A549 treated with Hydrocortisone at 1 μM for 4 hours (cell line): Measurements from ENCODE around the gene KCNJ2. TPM values are rescaled to one million over a fixed set of nuclear protein-coding genes. Genes with fewer than 3 reads are reported as not detected.

ENCODE experiments used
- total RNA-seq: library from RNA; stranded (reverse); fragments of 200-300 nt; extraction: Qiagen RNA extraction; gene quantifications from 5 replicates; pipeline ENCODE4 v1.2.3, GENCODE V29; 2022

The KCNJ2 gene
- 0.05 to 0.09 TPM (median 0.06 TPM) in 5 replicates for total RNA-seq

GRCh38 chr17:70168977-70169708 is at the start of gene KCNJ2:
TSS of gene KCNJ2 (plus strand) at chr17:70169532. CDS start at chr17:70175040, 5,508 bp downstream.

Other genes starting within 250 kb of the KCNJ2 start
- 0.15 to 0.56 TPM (median 0.24 TPM) in 5 replicates for gene KCNJ16, start 94.3 kb upstream of the KCNJ2 start, total RNA-seq